ENCODE measurements around the gene NDUFS2.

DNA sequence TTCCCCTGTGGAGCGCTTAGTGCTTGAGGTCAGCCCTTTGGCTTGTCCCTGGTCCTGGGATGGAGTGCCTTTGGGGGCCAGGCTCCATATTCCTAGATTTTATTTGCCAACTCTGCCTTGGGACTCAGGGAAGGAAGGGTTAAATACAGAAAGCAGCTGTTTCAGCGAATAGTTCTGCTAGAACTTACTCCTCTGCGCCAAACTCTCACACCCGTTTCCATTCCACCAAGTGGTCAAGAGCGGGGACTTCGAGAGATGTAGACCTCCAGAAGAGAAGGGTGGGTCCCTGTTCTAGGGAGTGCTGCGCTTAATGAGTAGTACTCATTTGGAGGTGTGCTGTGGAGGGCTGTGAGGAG lies 23.0 kb downstream of the NDUFS2 start:
- TF ChIP-seq, protein P1, sequence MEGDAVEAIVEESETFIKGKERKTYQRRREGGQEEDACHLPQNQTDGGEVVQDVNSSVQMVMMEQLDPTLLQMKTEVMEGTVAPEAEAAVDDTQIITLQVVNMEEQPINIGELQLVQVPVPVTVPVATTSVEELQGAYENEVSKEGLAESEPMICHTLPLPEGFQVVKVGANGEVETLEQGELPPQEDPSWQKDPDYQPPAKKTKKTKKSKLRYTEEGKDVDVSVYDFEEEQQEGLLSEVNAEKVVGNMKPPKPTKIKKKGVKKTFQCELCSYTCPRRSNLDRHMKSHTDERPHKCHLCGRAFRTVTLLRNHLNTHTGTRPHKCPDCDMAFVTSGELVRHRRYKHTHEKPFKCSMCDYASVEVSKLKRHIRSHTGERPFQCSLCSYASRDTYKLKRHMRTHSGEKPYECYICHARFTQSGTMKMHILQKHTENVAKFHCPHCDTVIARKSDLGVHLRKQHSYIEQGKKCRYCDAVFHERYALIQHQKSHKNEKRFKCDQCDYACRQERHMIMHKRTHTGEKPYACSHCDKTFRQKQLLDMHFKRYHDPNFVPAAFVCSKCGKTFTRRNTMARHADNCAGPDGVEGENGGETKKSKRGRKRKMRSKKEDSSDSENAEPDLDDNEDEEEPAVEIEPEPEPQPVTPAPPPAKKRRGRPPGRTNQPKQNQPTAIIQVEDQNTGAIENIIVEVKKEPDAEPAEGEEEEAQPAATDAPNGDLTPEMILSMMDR (IDR thresholded peaks at IDR 0.05; ENCODE audit: low read length): no peak
- no peak for TF ChIP-seq EZH2 (IDR thresholded peaks at IDR 0.05; ENCODE audit: borderline replicate concordance, low read length)
